NCI-H446 treated with DMSO at 0.1 percent for 48 hours (cell line): ENCODE data around the gene COX20.
"Not testable (repeated sequence)": the region's sequence is repeated elsewhere in the genome, so short reads cannot be mapped to it uniquely, and the experiment has no call there.

Source experiments
- DNase-seq: peaks from one replicate; lab custom pipeline; 2025; lab: John Stamatoyannopoulos, UW

Gene COX20, protein sequence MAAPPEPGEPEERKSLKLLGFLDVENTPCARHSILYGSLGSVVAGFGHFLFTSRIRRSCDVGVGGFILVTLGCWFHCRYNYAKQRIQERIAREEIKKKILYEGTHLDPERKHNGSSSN

DNA sequence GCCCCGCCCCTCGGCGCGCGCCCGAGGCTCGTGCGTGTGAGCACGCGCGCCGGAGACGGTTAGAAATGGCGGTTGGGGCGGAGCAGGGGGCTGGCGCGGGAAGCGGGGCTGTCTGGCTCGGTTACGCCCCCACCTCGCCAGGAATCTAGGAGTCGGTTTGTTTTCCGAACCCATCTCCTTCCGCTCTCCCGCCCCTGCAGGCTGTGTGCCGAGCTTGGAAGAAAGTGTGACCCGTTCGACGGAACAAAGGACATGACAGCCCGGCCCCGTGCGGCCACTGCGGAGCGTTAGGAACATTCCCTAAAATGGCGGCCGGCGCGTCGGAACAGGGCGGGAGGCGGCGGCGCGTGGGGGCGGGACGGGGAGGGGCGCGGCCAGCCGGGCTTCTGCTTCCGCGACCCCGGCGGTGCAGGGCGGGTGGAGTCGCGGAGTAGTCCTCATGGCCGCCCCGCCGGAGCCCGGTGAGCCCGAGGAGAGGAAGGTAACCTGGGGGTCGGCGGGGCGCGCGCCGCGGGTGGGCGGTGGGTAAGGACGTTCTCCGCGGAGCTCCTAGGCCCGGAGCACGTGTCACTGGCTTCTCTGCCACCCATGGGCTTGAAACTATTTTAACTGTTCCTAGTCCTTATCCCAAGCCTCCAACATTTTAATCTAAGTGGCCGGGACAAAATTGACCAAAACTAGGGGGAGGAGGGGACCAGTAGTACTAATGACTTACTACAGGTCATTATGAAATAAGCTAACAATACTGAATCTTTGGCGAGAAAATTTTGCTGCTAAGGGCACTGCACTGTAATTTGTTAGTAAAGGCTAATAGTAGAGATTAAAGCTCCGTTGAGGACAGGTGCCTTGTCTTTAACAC lies at the start of gene COX20:
Gene COX20 (plus strand): TSS at position 383 of the 859 bp plus-strand sequence. CDS start 57 bp downstream, at position 440.
- DNase-seq, result peak; percentile 91

DNA sequence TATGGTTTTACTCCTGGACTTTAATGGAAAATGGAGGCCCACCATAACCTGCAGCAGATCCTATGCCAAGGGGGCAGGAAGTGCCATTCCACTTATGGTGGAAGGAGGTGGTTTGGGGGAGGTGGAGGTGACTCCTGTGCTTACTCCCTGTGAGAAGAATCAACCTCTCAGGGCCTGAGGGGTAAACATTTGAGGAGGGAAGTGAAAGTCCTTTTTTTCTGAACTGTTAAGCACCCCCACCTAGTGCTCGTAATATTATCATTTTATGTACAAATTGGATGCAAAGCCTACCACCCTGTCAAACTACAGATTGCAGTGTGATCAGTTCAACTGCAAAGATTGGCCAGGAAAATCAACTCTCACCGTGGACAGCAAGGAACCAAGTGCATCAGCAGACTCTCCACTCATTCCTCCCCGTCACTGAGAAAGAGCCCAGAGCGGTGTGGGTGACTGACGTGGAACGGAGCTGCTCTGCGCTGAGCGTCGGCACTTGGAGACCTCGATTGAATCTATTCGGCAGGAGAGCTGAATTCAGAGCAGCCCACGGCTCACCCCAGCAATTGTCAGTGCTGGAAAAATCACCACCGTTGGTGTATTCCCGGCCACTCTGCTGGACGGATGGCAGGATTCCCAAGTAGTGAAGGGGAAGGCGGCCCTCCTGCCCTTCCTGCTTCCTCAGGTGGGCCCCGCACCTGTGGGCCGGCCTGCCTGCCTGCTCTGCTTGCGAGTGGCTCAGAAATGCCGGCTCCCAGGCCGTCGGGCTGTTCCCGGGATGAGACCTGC lies 46.8 kb upstream of the COX20 start:
- no peak for DNase-seq

DNA sequence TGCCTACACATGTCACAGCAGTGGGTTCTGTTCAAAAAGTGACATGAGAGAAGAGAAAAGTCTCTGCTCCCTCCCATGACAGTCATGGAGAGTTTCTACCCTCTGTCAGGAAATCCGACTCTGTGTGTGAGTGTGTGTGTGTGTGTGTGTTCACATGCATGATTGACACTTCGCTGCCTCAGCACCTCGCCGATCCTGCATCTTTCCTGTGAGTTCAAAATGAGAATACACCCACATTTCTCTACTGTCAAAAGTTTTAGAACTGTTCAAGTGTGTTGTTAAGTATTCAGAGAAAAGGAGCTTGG lies 46.2 kb upstream of the COX20 start:
- DNase-seq, result no peak

DNA sequence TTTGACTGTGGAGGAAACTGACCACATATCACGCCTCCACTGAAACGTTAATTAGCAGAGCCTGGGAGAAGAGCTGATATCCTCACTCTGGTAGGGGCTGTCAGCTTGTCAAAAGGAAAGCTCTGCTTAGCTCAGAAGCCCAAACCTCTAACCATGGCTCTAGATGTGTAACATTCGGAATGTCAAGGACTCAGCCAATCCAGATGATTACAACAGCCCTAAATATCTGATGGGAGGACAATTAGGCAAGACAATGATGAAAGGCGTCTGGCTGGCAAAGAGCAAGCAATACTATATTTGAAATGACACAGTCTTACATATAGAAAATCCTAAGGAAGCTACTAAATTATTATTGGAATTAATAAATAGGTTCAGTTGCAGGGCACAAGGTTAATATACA lies 45.7 kb upstream of the COX20 start:
- DNase-seq, result no peak

DNA sequence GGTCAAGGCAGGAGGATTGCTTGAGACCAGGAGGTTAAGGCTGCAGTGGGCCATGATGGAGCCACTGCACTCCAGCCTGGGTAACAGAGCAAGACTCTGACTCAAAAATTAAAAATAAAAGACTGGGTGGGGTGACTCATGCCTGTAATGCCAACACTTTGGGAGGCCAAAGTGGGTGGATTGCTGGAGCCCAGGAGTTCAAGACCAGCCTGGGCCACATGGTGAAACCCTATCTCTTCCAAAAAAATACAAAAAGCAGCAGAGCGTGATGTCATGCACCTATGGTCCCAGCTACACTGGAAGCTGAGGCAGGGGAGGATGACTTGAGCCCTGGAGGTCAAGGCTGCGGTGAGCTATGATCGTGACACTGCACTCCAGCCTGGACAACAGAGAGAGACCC lies 44.4 kb upstream of the COX20 start:
- DNase-seq, result no peak

DNA sequence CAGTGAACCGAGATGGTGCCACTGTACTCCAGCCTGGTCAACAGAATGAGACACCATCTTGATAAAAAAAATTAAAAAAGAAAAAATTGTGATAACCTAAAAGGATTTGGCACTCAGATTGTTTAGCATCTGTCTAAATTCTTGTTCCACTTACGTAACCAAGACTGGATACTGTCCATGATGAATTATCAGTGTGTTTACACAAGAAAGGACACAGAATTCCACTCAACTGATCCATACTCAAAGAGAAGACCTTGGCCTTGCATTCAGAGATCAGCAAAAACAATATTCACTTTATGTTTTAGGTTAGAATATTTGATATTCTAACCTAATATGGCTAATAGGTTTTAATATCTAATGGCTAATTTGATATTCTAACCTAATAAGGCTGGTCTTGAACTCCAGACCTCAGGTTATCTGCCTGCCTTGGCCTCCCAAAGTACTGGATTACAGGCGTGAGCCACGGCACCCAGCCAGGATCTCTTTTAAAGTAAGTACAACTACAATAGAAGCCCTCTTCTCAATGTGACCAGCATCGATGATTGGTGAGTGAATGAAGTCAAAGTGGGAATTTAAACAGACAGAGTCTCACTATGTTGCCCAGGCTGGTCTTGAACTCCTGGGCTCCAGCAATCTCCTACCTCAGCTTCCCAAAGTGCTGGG lies 43.1 kb upstream of the COX20 start:
- no peak for DNase-seq

DNA sequence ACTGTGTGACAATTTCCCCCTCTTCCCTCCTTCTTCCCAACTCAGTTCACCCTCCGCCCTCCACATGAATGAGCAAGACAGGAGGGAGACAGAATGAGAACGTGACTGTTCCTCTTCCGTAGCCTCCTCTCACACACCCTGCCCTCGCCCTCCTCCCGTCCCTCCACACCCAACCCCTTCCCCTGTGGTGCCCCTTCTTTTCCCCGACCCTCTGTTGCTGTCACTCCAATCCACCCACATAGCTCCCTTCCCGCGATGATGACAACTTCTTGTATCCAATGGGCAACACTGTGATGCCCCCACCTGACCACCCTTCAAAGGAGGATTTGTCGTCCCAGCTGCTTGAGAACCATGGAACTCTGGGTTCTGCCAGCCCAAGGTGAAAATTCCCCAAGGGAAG lies 41.4 kb upstream of the COX20 start:
- no peak for DNase-seq

DNA sequence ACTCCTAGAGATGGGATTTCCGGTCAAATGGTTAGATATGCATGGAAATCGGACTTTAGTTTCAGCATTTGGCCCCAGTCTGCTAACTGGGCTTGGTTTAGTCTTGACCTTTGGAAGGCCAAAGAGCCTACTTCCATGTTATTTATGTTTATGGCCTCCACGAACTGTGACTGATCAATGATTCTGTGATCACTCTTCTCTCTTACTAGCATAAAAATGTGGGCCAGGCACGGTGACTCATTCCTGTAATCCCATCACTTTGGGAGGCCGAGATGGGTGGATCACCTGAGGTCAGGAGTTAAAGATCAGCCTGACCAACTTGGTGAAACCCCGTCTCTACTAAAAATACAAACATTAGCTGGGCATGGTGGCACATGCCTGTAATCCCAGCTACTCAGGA lies 40.9 kb upstream of the COX20 start:
- DNase-seq, result not testable (repeated sequence)

DNA sequence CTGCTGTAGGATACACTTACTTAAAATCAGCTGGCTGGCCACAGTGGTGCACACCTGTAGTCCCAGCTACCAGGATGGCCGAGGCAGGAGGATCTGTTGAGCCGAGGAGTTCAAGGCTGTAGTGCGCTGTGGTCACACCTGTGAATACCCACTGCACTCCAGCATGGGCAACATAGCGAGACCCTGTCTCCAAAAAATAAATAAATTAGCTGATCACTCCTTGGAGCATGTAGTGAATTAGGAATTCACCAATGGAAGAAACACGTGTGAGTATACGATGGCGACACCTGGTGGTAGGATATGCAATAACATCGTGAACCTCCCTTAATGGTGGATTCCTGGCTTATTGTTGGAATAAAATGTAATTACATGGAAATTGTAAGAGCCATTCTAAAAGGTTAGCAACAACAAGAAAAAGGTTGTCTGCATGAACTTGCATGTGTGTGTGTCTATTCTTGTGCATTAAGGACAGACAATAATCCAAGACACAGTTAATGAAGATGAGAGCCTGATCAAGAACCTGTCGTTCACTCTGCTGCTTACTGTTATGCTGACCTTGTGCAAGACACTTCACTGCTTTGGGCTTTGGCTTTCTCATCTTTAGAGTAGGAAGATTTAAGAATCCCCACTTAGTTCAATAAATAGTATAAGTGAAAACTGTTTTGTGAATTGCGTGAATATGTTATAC lies 38.6 kb upstream of the COX20 start:
- peak; percentile 21 for DNase-seq

DNA sequence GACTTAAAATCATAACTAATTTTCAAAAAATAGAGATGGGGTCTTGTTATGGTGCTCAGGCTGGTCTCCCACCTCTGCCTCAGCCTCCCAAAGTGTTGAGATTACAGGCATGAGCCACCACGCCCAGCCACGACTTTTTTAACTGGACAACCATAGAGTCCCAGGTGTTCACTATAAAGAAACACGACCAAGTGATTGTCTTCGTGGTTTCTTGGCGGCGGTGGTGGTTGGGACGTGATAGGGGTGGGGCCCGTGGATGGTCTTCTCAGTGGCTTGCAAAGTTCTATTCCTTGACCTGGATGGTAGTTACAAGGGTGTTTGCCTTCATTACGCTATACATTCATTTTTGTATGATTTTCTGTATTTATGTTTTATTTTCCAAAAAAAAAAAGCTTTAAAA lies 34.6 kb upstream of the COX20 start:
- no peak for DNase-seq

DNA sequence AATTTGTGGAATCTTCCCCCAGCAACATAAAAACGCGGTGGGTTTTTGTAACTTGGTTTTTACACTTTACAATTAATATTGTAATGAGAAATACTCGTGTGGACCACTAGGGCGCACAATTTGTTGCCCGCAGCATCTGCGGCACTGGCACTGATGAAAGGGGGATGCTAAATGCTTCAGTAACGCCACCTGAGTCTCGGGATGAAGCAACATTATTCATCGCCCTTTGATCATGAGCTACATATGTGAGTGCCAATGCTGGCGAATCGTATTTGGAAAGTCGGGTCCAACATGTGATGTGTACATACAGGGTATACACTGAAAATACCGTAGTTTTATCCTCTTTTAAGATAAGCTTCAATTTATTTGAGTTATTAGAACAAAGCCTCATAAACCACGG lies 34.2 kb upstream of the COX20 start:
- DNase-seq, result no peak

DNA sequence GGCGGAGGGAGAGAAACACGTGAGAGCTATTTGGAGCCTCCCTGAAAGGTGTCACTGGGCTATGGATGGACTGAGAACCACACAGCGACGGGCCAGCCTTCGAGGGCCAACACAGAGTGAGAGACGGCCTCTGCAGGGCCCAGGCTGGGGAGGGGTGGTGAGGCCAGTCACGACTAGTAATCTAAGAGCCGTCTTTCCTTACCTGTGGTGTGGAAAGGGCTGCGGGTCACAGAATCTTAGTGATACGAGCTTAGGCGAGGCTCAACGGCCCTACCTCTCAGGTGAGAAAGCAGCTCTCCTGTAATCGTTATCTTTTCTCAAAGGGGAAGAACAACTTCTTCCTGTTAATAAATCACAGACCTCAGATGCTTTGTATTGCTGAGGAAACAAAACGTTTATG lies 33.4 kb upstream of the COX20 start:
- DNase-seq, result no peak

DNA sequence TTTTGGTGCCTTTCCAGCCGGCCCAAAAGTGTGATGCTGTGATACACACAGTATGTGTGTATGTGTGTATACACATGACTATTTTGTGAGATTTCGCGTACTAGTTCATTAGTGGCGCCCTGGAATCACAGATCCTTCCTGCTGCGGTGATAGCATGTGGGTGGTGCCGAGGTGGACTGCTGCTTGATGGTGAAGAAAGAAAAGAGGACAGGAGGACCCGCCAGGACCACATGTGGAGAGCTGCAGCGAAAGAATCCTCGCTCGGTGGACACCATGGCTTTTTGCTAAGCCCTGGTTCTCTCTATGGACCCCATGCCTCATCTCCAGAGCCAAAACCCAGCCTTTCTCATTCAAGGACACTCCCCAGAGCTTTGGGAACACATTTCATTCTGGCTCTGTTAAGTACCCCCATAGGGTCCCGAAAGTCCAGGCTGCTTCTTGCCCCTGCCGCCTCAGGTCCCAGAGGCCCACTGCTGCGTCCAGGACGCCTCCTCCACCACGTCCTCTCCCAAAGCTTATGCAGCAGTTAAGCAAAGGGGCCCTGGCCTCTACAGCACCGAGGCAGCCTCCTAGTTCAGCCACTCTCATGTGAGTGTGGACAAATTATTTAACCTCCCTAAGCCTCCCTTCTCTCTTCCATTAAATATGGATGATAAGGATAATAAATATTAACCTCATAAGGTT lies 32.8 kb upstream of the COX20 start:
- no peak for DNase-seq

DNA sequence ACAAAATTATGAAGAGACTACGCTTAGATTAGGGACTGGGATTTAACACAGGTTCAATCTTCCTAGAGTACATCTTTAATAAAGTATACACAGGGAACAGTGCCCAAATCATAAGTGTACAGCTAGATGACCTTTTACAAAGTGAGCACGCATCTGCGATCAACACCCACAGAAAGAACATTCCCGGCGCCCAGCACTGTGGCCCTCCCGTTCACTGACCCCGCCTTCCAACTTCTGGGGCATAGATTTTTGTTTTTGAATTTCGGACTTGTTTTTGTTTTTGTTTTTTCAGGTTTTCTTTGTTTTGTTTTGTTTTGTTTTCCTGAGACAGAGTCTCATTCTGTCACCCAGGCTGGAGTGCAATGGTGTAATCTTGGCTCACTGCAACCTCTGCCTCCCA lies 30.6 kb upstream of the COX20 start:
- no peak for DNase-seq

DNA sequence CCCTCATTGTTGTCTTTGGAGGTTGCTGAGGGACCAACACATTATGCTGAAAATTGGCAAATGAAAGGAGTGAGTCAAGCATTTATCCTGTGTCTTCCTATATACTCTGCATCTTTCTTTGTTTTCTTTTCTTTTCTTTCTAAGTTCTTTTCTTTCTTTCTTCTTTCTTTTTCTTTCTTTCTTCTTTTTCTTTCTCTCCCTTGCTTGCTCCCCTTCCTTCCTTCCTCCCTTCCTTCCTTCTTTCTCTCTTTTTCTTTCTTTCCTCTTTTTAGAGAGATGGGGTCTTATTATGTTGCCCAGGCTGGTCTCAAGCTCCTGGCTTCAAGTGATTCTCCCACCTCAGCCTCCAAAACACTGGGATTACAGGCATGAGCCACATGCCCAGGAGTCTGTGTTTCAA lies 28.3 kb upstream of the COX20 start:
- DNase-seq, result no peak

DNA sequence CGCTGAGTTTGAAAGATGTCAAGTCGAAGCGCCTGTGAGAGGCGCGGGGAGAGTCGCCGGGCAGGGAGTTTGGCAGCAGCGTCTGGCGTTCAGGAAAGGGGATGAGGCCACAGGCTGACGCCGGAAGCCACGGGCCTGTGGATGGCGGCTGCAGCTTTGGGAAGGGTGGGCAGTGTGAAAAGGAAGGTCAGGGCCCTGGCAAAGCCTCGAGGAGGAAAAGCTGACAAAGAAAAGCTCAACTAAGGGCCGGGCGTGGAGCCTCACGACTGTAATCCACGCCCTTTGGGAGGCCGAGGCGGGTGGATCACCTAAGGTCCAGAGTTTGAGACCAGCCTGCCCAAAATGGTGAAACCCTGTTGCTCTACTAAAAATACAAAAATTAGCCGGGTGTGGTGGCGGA lies 25.2 kb upstream of the COX20 start:
- DNase-seq, result no peak

DNA sequence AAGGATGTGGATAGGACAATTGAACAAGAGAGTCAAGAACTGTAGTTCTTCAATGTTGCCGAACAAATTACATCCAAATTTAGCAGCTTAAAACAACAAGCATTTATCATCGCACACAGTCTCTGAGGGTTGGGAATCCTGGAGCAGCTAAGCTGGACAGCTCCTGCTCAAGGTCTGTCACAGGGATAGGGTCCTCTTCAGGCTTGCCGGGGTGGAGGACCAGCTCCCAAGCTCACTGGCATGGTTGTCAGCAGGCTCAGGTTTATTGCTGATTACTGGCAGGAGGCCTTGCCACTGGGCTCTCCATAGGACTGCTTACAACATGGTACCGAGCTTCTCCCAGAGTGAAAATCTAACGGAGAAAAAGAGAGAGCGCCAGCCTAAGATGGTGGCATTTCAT lies 22.1 kb upstream of the COX20 start:
- DNase-seq, result no peak

DNA sequence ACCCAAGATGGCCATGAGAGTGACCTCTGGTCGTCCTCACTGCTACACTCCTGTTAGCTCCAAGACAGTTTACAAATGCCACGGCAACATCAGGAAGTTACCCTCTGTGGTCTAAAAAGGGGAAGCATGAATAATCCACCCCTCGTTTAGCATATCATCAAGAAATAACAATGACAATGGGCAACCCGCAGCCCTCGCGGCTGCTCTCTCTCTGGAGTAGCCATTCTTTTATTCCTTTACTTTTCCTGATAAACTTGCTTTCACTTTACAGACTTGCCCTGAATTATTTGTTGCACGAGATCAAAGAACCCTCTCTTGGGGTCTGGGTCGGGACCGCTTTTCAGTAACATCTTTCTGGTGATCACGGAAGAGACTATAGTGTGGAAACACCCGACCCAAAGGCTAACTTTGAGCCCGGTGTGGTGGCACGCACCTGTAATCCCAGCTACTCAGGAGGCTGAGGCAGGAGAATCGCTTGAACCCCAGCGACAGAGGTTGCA lies 19.8 kb upstream of the COX20 start:
- no peak for DNase-seq

DNA sequence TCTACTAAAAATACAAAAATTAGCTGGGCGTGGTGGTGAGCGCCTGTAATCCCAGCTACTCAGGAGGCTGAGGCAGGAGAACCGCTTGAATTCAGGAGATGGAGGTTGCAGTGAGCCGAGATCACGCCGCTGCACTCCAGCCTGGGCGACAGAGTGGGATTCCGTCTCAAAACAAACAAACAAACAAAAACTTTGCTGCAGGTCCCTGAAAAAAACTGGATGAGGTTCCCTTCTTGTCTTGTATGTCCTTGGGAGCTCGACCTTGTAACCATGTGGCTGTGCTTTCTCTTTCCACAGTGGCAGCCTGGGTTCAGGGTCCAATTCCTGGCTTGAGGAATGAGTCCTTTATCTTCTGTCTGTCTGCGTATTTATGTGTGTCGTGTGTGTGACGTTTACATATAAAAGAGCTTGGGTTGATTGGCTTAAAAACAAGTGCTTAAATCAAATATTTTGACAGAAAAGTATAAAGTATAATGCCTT lies 18.0 kb upstream of the COX20 start:
- DNase-seq, result no peak

DNA sequence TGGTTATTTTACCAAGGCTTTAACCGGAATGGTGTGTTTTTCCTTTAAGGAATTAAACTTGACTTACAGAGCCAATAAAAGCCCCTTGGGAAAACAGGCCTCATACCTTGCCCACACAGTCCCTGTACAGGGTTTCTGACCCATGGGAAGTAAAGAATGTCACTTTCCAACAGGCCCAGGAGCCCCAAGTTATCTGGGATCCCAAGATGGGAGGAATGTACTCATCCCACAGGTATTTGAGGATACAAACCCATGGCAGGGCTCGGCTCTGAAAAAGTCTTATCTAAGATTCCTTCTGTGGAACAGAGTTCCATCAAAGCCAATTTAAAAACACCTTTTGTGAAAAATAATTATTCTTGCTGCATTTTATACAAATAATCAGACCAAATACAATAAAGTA lies 15.3 kb upstream of the COX20 start:
- DNase-seq, result no peak

DNA sequence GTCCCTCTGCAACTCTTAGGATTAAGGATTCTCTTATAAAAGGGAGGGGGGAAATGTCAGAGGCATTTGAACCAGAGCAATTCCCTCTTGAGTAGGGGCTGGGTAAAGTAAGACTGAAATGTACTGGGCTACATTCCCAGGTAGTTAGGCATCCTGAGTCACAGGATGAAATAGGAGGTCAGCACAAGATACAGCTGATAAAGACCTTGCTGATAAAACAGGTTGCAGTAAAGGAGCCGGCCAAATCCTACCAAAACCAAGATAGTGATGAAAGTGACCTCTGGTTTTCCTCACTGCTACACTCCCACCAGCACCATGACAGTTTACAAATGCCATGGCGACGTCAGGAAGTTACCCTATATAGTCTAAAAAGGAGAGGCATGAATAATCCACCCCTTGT lies 14.3 kb upstream of the COX20 start:
- no peak for DNase-seq
